ENCODE measurements around the gene CLIC4.

DNA sequence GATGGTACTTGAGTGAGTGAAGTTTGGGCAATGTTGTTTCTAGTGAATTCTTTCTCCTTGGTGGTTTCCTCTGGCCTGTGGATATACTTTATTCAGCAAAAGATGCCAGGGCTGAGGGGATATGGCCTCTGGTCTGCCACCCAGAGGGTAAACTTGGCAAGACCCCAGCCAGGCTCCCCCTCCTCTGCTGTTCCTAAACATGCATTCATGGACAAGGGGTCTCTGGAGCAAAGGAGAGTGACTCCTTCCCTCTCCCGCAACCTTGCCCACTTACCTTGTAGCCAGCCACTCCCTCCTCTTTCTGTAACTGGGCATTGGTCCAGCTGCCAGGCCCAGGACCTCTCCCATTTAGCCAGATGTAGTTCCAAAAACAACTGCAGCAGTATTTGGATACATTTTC lies 141.0 kb downstream of the CLIC4 start:
- TF ChIP-seq POLR2A (IDR thresholded peaks at IDR 0.05; ENCODE audit: low read depth, low read length) (no peak), POLR2AphosphoS5 (IDR thresholded peaks at IDR 0.05; ENCODE audit: low read depth, low read length) (no peak), TAF1 (IDR thresholded peaks at IDR 0.05; ENCODE audit: low read depth, low read length) (no peak), SPI1 (IDR thresholded peaks at IDR 0.05; ENCODE audit: low read depth, low read length) (no peak), PAX5 (IDR thresholded peaks at IDR 0.05; ENCODE audit: insufficient read depth, low read length, severe bottlenecking) (no peak), POU2F2 (IDR thresholded peaks at IDR 0.05; ENCODE audit: low read depth, low read length) (no peak)
